Ovary (tissue), 3 donors: ENCODE data around the gene OPHN1.

Experiments used
- POLR2A ChIP-seq: fragments of 450-650 bp; IDR thresholded peaks from one replicate; pipeline ENCODE4 v1.6.1; 2017; ENCODE audit warnings: antibody characterized with exemption, mild to moderate bottlenecking, moderate library complexity
- TF ChIP-seq, protein P1 (sequence below), 3 donors: fragments of 450-650 bp in 2 of 3; fragments of 200-600 bp in 1 of 3; IDR thresholded peaks; one replicate each; pipeline versions ENCODE4 v1.5.1 to v1.8.0; 2016 to 2022; ENCODE audit warnings: antibody characterized with exemption in 3 of 3, mild to moderate bottlenecking in 1 of 3
- donor health status: DM: no; HTN: no; CAD: no.

- TF ChIP-seq, protein P1, sequence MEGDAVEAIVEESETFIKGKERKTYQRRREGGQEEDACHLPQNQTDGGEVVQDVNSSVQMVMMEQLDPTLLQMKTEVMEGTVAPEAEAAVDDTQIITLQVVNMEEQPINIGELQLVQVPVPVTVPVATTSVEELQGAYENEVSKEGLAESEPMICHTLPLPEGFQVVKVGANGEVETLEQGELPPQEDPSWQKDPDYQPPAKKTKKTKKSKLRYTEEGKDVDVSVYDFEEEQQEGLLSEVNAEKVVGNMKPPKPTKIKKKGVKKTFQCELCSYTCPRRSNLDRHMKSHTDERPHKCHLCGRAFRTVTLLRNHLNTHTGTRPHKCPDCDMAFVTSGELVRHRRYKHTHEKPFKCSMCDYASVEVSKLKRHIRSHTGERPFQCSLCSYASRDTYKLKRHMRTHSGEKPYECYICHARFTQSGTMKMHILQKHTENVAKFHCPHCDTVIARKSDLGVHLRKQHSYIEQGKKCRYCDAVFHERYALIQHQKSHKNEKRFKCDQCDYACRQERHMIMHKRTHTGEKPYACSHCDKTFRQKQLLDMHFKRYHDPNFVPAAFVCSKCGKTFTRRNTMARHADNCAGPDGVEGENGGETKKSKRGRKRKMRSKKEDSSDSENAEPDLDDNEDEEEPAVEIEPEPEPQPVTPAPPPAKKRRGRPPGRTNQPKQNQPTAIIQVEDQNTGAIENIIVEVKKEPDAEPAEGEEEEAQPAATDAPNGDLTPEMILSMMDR (IDR thresholded peaks at IDR 0.05) = no peak
- no peak for TF ChIP-seq POLR2A
Measured at GRCh38 chrX:68273887-68274286, 159.4 kb downstream of the OPHN1 start.
